Measurements from ENCODE around the gene RNU4-1. TPM values are rescaled to one million over a fixed set of nuclear protein-coding genes. Genes with fewer than 3 reads are reported as not detected.

RNU4-1 gene
- total RNA-seq, 3 donors from 2014 or later (not counting 1 experiment from before 2014, with no cell fraction given), result 768 to 1,610 (median 1,101) TPM

- DNase-seq (no peak), ATAC-seq (no peak)
- Mint-ChIP-seq H3K4me3 (peak overlapping the region; percentile 80), H3K27me3 (ENCODE audit: low read depth in 2 of 2) (no peaks in the 10 kb centered on the region), H3K27ac (peak overlapping the region; percentile 93 to 94), H3K9me3 (no peaks in the 10 kb centered on the region), H3K36me3 (peaks cover 8% of the 10 kb centered on the region), H3K4me1 (peaks cover 41 to 42% of the 10 kb centered on the region in 2 donors)
- peaks cover 42% of the 10 kb centered on the region for H3K4me1 ChIP-seq (ENCODE audit: control insufficient read depth, insufficient read depth, low read length)
- intact Hi-C loops (cut with micrococcal nuclease), result no loop called here
- H3K36me3 ChIP-seq (ENCODE audit: control insufficient read depth, insufficient read depth, low read length), result no peaks in the 10 kb centered on the region
- 37% methylated on average over 7 of the region's 8 CpGs for WGBS (ENCODE audit: insufficient coverage)
- H3K27ac ChIP-seq (ENCODE audit: low read length), result no peak overlapping the region
- no peak for TF ChIP-seq CTCF (IDR thresholded peaks at IDR 0.05)
- H3K4me3 ChIP-seq (ENCODE audit: low read length), result no peak overlapping the region
- H3K27me3 ChIP-seq (ENCODE audit: control insufficient read depth, insufficient read depth, low read length), result no peaks in the 10 kb centered on the region
- H3K9me3 ChIP-seq (ENCODE audit: control insufficient read depth, insufficient read depth, low read length), result no peaks in the 10 kb centered on the region
Observed at GRCh38 chr12:120266180-120266870, 26.7 kb downstream of the RNU4-1 start.

GRCh38 chr12:120265473-120266179, 27.4 kb downstream of the RNU4-1 start, which contains the start of gene PXN:
PXN (minus strand) TSS chr12:120265730; CDS start chr12:120265629, 101 bp downstream.
- DNase-seq, result peak; percentile 95
- H3K36me3 Mint-ChIP-seq, result peaks cover 8% of the 10 kb centered on the region
- Histone ChIP-seq H3K27me3 (ENCODE audit: control insufficient read depth, insufficient read depth, low read length) (no peaks in the 10 kb centered on the region), H3K27ac (ENCODE audit: low read length) (peak within 1 kb of the TSS; percentile 75), H3K36me3 (ENCODE audit: control insufficient read depth, insufficient read depth, low read length) (no peaks in the 10 kb centered on the region), H3K4me3 (ENCODE audit: low read length) (peak within 1 kb of the TSS; percentile 80), H3K9me3 (ENCODE audit: control insufficient read depth, insufficient read depth, low read length) (no peaks in the 10 kb centered on the region), H3K4me1 (ENCODE audit: control insufficient read depth, insufficient read depth, low read length) (peaks cover 49% of the 10 kb centered on the region)
- intact Hi-C loops (cut with micrococcal nuclease), result loop anchor here (1.0 kb wide), 1 partner anchor 37 kb away; no protein-coding TSS in a partner anchor
- no peaks in the 10 kb centered on the region for H3K27me3 Mint-ChIP-seq (ENCODE audit: low read depth in 2 of 2)
- peak within 1 kb of the TSS; percentile 94 for H3K4me3 Mint-ChIP-seq
- peak; percentile 65 for TF ChIP-seq CTCF (IDR thresholded peaks at IDR 0.05)
- ATAC-seq, result peak; percentile 88 to 99 (median 93)
- 2% methylated on average over 81 of the region's 81 CpGs for WGBS (ENCODE audit: insufficient coverage)
- H3K27ac Mint-ChIP-seq, result peak within 1 kb of the TSS; percentile 93 to 94
- no peaks in the 10 kb centered on the region for H3K9me3 Mint-ChIP-seq
- peaks cover 48 to 49% of the 10 kb centered on the region in 2 donors for H3K4me1 Mint-ChIP-seq

GRCh38 chr12:120264904-120265472, 28.0 kb downstream of the RNU4-1 start:
- H3K4me3 Mint-ChIP-seq, result peak overlapping the region; percentile 94
- peaks cover 56% of the 10 kb centered on the region for H3K4me1 ChIP-seq (ENCODE audit: control insufficient read depth, insufficient read depth, low read length)
- no peaks in the 10 kb centered on the region for H3K36me3 ChIP-seq (ENCODE audit: control insufficient read depth, insufficient read depth, low read length)
- intact Hi-C loops (cut with micrococcal nuclease), result loop anchor here (1.0 kb wide), 1 partner anchor 37 kb away; no protein-coding TSS in a partner anchor
- no peaks in the 10 kb centered on the region for H3K27me3 Mint-ChIP-seq (ENCODE audit: low read depth in 2 of 2)
- peaks cover 8% of the 10 kb centered on the region for H3K36me3 Mint-ChIP-seq
- no peaks in the 10 kb centered on the region for H3K9me3 Mint-ChIP-seq
- ATAC-seq, result no peak
- 2% methylated on average over 29 of the region's 29 CpGs for WGBS (ENCODE audit: insufficient coverage)
- peak overlapping the region; percentile 93 to 94 for H3K27ac Mint-ChIP-seq
- peaks cover 54 to 56% of the 10 kb centered on the region in 2 donors for H3K4me1 Mint-ChIP-seq
- TF ChIP-seq CTCF (IDR thresholded peaks at IDR 0.05), result no peak
- no peaks in the 10 kb centered on the region for H3K9me3 ChIP-seq (ENCODE audit: control insufficient read depth, insufficient read depth, low read length)
- peak overlapping the region; percentile 80 for H3K4me3 ChIP-seq (ENCODE audit: low read length)
- peak overlapping the region; percentile 75 for H3K27ac ChIP-seq (ENCODE audit: low read length)
- DNase-seq, result peak in 1 of 2 donors; percentile 38
- H3K27me3 ChIP-seq (ENCODE audit: control insufficient read depth, insufficient read depth, low read length), result no peaks in the 10 kb centered on the region

Data from natural killer cell (primary cell).